D721Med (cell line): ENCODE measurements around the gene PATE3.

Source experiments
- DNase-seq: peaks from one replicate; pipeline ENCODE4 v3.0.0; 2011; ENCODE audit warnings: low spot score; ENCODE audit not compliant: insufficient read length
- FAIRE-seq: peaks from 2 replicates; lab custom pipeline; 2011; peaks lifted over from hg19 to GRCh38; lab: Jason Lieb, UNC
- CTCF ChIP-seq: IDR thresholded peaks from 2 replicates; pipeline ENCODE4 v1.5.1; 2012; ENCODE audit warnings: mild to moderate bottlenecking, control low read depth; ENCODE audit not compliant: insufficient read depth; ENCODE audit errors: missing control alignments

Gene PATE3

DNA sequence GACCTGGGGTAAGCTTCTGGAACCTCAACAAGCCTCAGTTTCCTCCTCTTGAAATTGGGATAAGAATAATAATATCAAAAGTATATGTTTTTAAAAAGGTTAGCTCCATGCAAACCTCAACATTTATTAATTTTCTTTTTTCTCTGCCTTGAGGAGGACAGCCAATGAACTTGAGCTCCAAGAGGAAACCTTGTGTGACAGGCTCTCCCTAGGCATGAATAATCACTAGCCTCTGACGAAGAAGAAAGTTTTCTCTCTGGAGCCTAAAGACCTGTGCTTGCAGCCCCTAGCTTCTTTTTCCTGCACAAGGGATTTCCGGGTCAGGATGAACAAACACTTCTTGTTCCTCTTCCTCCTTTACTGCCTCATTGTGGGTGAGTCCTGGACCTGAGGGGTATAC is at the start of gene PATE3:
PATE3 (plus strand) TSS at position 301 of the 400 bp plus-strand sequence; CDS start at position 326, 25 bp downstream.
- no peak for FAIRE-seq
- TF ChIP-seq CTCF: no peak
- no peak for DNase-seq

GRCh38 chr11:125740617-125741016 is 47.3 kb upstream of the PATE3 start:
- no peak for DNase-seq
- no peak for FAIRE-seq
- TF ChIP-seq CTCF: no peak

- no peak for FAIRE-seq
- DNase-seq: no peak
- TF ChIP-seq CTCF: no peak
These were observed 44.2 kb upstream of the PATE3 start for GRCh38 chr11:125743681-125744080.

DNA sequence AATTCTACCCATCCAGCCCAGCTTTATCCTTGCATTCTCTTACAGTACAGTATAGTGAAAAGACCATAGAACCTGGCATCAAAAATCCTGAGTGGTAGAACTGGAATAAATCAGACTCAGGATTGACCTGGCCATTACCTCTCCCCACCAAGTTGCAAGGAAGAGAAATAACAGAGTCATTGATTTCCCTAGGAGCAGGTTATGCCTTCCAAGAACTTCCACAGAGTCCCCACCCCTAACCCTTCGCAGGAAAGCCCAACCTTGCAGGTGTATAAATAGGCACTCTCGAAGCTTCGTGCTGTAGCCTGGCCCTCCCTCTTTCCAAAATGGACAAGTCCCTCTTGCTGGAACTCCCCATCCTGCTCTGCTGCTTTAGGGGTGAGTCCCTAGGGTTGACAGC is 41.9 kb upstream of the PATE3 start, which contains the start of gene PATE1:
PATE1 (plus strand) TSS at position 301 of the 400 bp plus-strand sequence; CDS start at position 327, 26 bp downstream.
- TF ChIP-seq CTCF: no peak
- FAIRE-seq (no peak), DNase-seq (no peak)

DNA sequence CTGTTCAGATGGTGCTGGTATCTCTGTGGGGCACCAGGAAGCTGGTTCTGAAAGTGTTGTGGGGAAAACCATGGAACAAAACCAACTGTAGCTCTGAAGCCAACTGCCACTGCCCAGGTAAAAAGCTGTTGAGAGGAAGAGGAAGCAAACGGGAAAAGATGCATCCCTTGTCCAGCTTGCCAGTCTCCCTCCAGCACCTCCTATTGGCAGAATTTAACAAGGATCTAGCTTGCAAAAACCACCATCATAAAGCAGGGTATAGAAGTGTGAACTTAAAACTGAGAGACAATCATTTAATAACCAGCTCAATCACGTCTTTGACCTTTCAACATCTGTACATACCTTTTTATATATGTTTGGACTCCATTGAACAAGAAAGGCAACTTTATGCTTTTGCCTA is 37.3 kb upstream of the PATE3 start:
- FAIRE-seq (no peak), DNase-seq (no peak)
- TF ChIP-seq CTCF: no peak

GRCh38 chr11:125756050-125756449 is 31.9 kb upstream of the PATE3 start:
- no peak for TF ChIP-seq CTCF
- FAIRE-seq: no peak

GRCh38 chr11:125762445-125762844 is 25.5 kb upstream of the PATE3 start:
- DNase-seq: no peak
- FAIRE-seq: no peak
- no peak for TF ChIP-seq CTCF

More at GRCh38 chr11:125756050-125756449, 31.9 kb upstream of the PATE3 start:
- no peak for DNase-seq
